A673 (cell line): ENCODE results near the gene DMRTC2. TPM values are rescaled to one million over a fixed set of nuclear protein-coding genes. Genes with fewer than 3 reads are reported as not detected.

ENCODE experiments used
- Bru-seq: library from RNA; stranded (reverse); fragments of 400-500 nt; gene quantifications from one replicate; lab custom pipeline; 2021; lab: Mats Ljungman, UMichigan
- BruChase-seq, 2 experiments: library from RNA; stranded (reverse); fragments of 400-500 nt; gene quantifications; one replicate each; lab custom pipeline; 2021; lab: Mats Ljungman, UMichigan
- BruUV-seq: library from RNA; stranded (reverse); fragments of 400-500 nt; replicated peaks from 2 replicates; lab custom pipeline; 2021; lab: Mats Ljungman, UMichigan
- CTCF ChIA-PET: fragments of 300-600 bp; sonication (Branson Sonifier 250); formaldehyde crosslinking; loops from one replicate; lab custom pipeline; 2022; ENCODE audit warnings: antibody characterized with exemption; lab: Charles Lee
- POLR2A ChIA-PET: fragments of 300-600 bp; sonication (Branson Sonifier 250); formaldehyde crosslinking; loops from one replicate; lab custom pipeline; 2022; ENCODE audit warnings: antibody characterized with exemption; ENCODE audit not compliant: low non-redundant PET; lab: Charles Lee
- DNase-seq: peaks from one replicate; pipeline ENCODE4 v3.0.0-alpha.2; 2015; ENCODE audit warnings: low spot score
- H3K27ac ChIP-seq: fragments of 200-600 bp; sonication (generic); 2 replicates; pipeline ENCODE4 v1.5.1; 2016; ENCODE audit warnings: mixed run types, low read depth, mild to moderate bottlenecking, mixed read lengths, antibody characterized with exemption, low read length; ENCODE audit not compliant: poor library complexity, severe bottlenecking
- H3K27me3 ChIP-seq: fragments of 200-600 bp; sonication (generic); replicated peaks from 2 replicates; pipeline ENCODE4 v1.6.1; 2017; ENCODE audit warnings: mixed run types, low read depth, mild to moderate bottlenecking, mixed read lengths, antibody characterized with exemption, low read length; ENCODE audit not compliant: insufficient read depth, poor library complexity
- H3K36me3 ChIP-seq: fragments of 200-600 bp; sonication (generic); 2 replicates; pipeline ENCODE4 v1.6.1; 2016; ENCODE audit warnings: mixed run types, mild to moderate bottlenecking, mixed read lengths, antibody characterized with exemption, low read length; ENCODE audit not compliant: insufficient read depth, poor library complexity, severe bottlenecking
- H3K4me1 ChIP-seq: fragments of 200-600 bp; sonication (generic); 2 replicates; pipeline ENCODE4 v1.6.1; 2017; ENCODE audit warnings: mixed run types, mild to moderate bottlenecking, mixed read lengths, antibody characterized with exemption, low read length; ENCODE audit not compliant: insufficient read depth, poor library complexity, severe bottlenecking
- H3K4me3 ChIP-seq: fragments of 200-600 bp; sonication (generic); 2 replicates; pipeline ENCODE4 v1.5.1; 2016; ENCODE audit warnings: low read depth, mixed run types, mild to moderate bottlenecking, mixed read lengths, low read length; ENCODE audit not compliant: poor library complexity, severe bottlenecking
- H3K9me3 ChIP-seq: fragments of 200-600 bp; sonication (generic); 2 replicates; pipeline ENCODE4 v1.6.1; 2016; ENCODE audit warnings: mixed run types, low read depth, mild to moderate bottlenecking, mixed read lengths, antibody characterized with exemption, low read length; ENCODE audit not compliant: poor library complexity, severe bottlenecking
- EZH2 ChIP-seq: fragments of 200-600 bp; sonication (generic); IDR thresholded peaks from 2 replicates; pipeline ENCODE4 v1.6.1; 2017; ENCODE audit warnings: borderline replicate concordance, low read depth, mild to moderate bottlenecking, mixed read lengths, antibody characterized with exemption, low read length; ENCODE audit not compliant: poor library complexity, severe bottlenecking
- intact Hi-C: fragments of 100-400 bp; cut with micrococcal nuclease; formaldehyde crosslinking; loops from one replicate; pipeline ENCODE4 v1.10.0; 2022; ENCODE audit not compliant: unreplicated experiment
- long read RNA-seq: library from polyadenylated mRNA; stranded (forward); transcript quantifications from one replicate; pipeline ENCODE4 v2.0.0, GENCODE V29; 2022
- total RNA-seq: library from RNA; stranded (reverse); gene quantifications from 2 replicates; pipeline ENCODE4 v1.2.3, GENCODE V29; 2021
- TF ChIP-seq, protein P1 (sequence below): fragments of 300-800, 200-600 bp; sonication (generic); conservative IDR thresholded peaks from 2 replicates; pipeline ENCODE4 v1.5.1; 2017; ENCODE audit warnings: low read depth, mild to moderate bottlenecking, antibody characterized with exemption, low read length, moderate library complexity, mixed read lengths

Gene DMRTC2
- not detected in 2 replicates for total RNA-seq
- not detected for Bru-seq, nascent RNA
- not detected for BruChase-seq, experiment 1, labeled RNA remaining after a 2-hour chase
- not detected for BruChase-seq, experiment 2, labeled RNA remaining after a 6-hour chase
- long read RNA-seq = 0 reads

DNA sequence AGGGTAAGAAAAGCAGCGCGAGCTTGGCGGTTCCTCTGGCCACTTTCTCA is at the start of gene DMRTC2:
TSS of gene DMRTC2 (plus strand) at position 42 of the 50 bp plus-strand sequence. CDS start 2,387 bp downstream, outside the sequence.
- CTCF ChIA-PET = interaction anchor here (0.8 kb wide), 1 partner anchor 112 kb away, joined by 3 read pairs; no protein-coding TSS in a partner anchor
- no peaks in the 10 kb centered on the region for H3K4me1 ChIP-seq
- no peak within 1 kb of the TSS for H3K27ac ChIP-seq
- no peaks in the 10 kb centered on the region for H3K36me3 ChIP-seq
- H3K4me3 ChIP-seq = no peak within 1 kb of the TSS
- no peak for DNase-seq
- no TSS peak for BruUV-seq
- H3K27me3 ChIP-seq = no peaks in the 10 kb centered on the region
- intact Hi-C loops = no loop called here
- H3K9me3 ChIP-seq = no peaks in the 10 kb centered on the region
- no peak for TF ChIP-seq EZH2
- TF ChIP-seq, protein P1, sequence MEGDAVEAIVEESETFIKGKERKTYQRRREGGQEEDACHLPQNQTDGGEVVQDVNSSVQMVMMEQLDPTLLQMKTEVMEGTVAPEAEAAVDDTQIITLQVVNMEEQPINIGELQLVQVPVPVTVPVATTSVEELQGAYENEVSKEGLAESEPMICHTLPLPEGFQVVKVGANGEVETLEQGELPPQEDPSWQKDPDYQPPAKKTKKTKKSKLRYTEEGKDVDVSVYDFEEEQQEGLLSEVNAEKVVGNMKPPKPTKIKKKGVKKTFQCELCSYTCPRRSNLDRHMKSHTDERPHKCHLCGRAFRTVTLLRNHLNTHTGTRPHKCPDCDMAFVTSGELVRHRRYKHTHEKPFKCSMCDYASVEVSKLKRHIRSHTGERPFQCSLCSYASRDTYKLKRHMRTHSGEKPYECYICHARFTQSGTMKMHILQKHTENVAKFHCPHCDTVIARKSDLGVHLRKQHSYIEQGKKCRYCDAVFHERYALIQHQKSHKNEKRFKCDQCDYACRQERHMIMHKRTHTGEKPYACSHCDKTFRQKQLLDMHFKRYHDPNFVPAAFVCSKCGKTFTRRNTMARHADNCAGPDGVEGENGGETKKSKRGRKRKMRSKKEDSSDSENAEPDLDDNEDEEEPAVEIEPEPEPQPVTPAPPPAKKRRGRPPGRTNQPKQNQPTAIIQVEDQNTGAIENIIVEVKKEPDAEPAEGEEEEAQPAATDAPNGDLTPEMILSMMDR = no peak
- POLR2A ChIA-PET = no interaction called here

DNA sequence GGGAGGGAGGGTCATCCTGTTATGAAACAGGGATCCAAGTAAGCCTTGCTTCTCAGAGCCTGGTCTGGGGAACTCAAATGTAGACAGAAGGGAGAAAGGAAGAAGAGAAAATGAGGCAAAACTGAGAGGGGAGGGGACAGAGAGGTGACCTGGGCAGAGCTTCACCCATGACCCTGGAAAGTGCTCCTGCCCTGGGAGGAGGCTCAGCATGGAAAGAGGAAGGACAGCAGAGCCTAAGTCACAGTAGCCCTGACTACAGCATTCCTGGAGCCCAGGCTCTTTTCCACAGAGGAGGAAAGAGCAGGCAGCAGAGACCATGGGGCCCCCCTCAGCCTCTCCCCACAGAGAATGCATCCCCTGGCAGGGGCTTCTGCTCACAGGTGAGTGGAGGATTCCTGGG is 48.5 kb upstream of the DMRTC2 start, which contains the start of gene CEACAM3:
TSS of gene CEACAM3 (plus strand) at position 226 of the 400 bp plus-strand sequence. CDS start at position 317, 91 bp downstream.
- intact Hi-C loops = loop anchor here (10.0 kb wide), 1 partner anchor 158 kb away; the partner anchor contains the start of gene RABAC1
- DNase-seq = no peak
- Histone ChIP-seq H3K4me3 (no peak within 1 kb of the TSS), H3K36me3 (no peaks in the 10 kb centered on the region), H3K4me1 (no peaks in the 10 kb centered on the region), H3K9me3 (no peaks in the 10 kb centered on the region), H3K27me3 (no peaks in the 10 kb centered on the region), H3K27ac (no peak within 1 kb of the TSS)
- no TSS peak for BruUV-seq
- no peak for TF ChIP-seq EZH2
- TF ChIP-seq, protein P1 = no peak
- CTCF ChIA-PET = no interaction called here
- POLR2A ChIA-PET = no interaction called here

DNA sequence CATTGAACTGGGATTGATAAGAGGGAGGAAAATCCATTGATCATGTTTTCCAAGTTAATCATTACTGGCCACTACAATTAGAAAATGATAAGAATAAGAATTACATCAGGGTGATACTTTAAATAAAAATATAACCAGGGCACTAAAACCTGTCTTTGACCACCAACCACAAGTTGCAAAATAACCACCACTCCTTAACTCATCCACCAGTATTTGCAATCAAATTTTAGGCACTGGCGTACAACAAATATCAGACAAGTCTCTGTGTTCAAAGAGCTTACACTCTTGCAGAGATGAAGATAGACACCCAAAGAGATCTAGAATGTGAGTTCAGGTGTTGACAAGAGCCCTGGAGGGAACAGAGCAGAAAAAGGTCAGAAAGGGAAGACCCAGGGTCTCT is 47.9 kb upstream of the DMRTC2 start:
- Histone ChIP-seq H3K27ac (no peak overlapping the region), H3K36me3 (no peaks in the 10 kb centered on the region), H3K27me3 (no peaks in the 10 kb centered on the region), H3K4me1 (no peaks in the 10 kb centered on the region), H3K9me3 (no peaks in the 10 kb centered on the region), H3K4me3 (no peak overlapping the region)
- intact Hi-C loops = loop anchor here (10.0 kb wide), 1 partner anchor 158 kb away; the partner anchor contains the start of gene RABAC1
- POLR2A ChIA-PET = no interaction called here
- no TSS peak for BruUV-seq
- DNase-seq = no peak
- TF ChIP-seq EZH2 = no peak
- TF ChIP-seq, protein P1 = no peak
- CTCF ChIA-PET = no interaction called here
